ENCODE measurements around the gene AP3B1.
"Not testable (repeated sequence)": the region's sequence is repeated elsewhere in the genome, so short reads cannot be mapped to it uniquely, and the experiment has no call there.

AP3B1 gene

GRCh38 chr5:78137290-78137689, 157.2 kb downstream of the AP3B1 start:
- no peak for DNase-seq

GRCh38 chr5:78133423-78133822, 161.1 kb downstream of the AP3B1 start:
- DNase-seq: no peak

- DNase-seq: no peak
Measured at GRCh38 chr5:78132507-78132906, 162.0 kb downstream of the AP3B1 start.

GRCh38 chr5:78129597-78129996, 164.9 kb downstream of the AP3B1 start:
- DNase-seq: no peak

GRCh38 chr5:78127875-78128274, 166.6 kb downstream of the AP3B1 start:
- no peak for DNase-seq

GRCh38 chr5:78126536-78126935, 168.0 kb downstream of the AP3B1 start:
- no peak for DNase-seq

- DNase-seq: no peak
Measured at GRCh38 chr5:78116167-78116566, 178.3 kb downstream of the AP3B1 start.

GRCh38 chr5:78113689-78114264, 180.7 kb downstream of the AP3B1 start:
- DNase-seq: no peak

- DNase-seq: no peak
Measured at GRCh38 chr5:78112931-78113330, 181.6 kb downstream of the AP3B1 start.

- DNase-seq: no peak
Measured at GRCh38 chr5:78109891-78110324, 184.6 kb downstream of the AP3B1 start.

- no peak for DNase-seq
Measured at GRCh38 chr5:78108564-78108963, 185.9 kb downstream of the AP3B1 start.

GRCh38 chr5:78103232-78103918, 191.1 kb downstream of the AP3B1 start:
- no peak for DNase-seq

- no peak for DNase-seq
Measured at GRCh38 chr5:78102500-78102899, 192.0 kb downstream of the AP3B1 start.

- DNase-seq: no peak
Measured at GRCh38 chr5:78095125-78095524, 199.4 kb downstream of the AP3B1 start.

GRCh38 chr5:78090002-78090401, 204.5 kb downstream of the AP3B1 start:
- no peak for DNase-seq

GRCh38 chr5:78078858-78079257, 215.6 kb downstream of the AP3B1 start:
- no peak for DNase-seq

GRCh38 chr5:78077369-78078068, 217.0 kb downstream of the AP3B1 start:
- DNase-seq: no peak

- DNase-seq: no peak
Measured at GRCh38 chr5:78076351-78076750, 218.1 kb downstream of the AP3B1 start.

GRCh38 chr5:78075301-78075700, 219.2 kb downstream of the AP3B1 start:
- no peak for DNase-seq

GRCh38 chr5:78070691-78071090, 223.8 kb downstream of the AP3B1 start:
- not testable (repeated sequence) for DNase-seq

GRCh38 chr5:78067581-78067980, 226.9 kb downstream of the AP3B1 start:
- DNase-seq: not testable (repeated sequence)

- not testable (repeated sequence) for DNase-seq
Measured at GRCh38 chr5:78066722-78067121, 227.8 kb downstream of the AP3B1 start.

GRCh38 chr5:78065663-78066062, 228.8 kb downstream of the AP3B1 start:
- DNase-seq: no peak

- no peak for DNase-seq
Measured at GRCh38 chr5:78064941-78065472, 229.5 kb downstream of the AP3B1 start.

All from NCI-H774 (cell line).